GM18861 (cell line): ENCODE results near the gene NPAS2.

ENCODE experiments used
- ATAC-seq: cut with Tn5 transposase; IDR thresholded peaks from one replicate; pipeline ENCODE4 v1.9.1; 2021; ENCODE audit not compliant: unreplicated experiment

The NPAS2 gene

DNA sequence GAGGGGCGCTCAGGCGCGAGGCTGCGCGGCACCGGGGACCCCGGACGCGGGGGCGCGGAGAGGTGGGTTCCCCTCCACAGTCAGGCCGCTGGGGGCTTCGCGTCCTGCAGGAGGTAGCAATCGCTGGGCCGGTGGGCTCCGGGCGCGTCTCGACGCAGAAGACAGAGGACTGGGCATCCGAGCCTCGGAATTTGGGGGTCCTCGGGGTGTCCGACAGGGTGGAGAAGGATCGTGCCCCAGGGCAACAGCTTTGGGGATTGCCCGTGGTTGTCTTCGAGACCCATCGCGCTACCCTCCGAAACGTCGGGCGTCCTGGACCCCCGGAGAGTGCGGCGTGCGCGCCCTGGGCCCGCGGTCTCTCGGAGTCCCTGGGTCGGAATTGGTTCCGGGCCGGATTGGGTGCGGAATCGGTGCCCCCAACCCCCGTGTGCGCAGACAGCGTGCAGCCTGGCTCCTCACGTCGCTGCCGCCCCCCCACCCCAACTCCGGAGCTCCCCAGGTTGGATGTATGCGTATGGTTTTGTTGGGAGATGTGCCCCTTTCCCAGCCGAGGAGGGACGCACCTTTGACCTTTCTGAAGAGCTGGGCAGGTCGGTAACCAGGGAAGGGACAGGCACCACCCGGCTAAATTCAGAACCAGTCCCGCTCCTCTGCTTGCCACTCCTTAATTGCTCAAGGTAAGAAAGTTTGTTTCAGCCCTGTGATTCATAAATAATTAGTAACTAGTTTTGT, 750 bp downstream of the NPAS2 start:
- ATAC-seq: no peak

DNA sequence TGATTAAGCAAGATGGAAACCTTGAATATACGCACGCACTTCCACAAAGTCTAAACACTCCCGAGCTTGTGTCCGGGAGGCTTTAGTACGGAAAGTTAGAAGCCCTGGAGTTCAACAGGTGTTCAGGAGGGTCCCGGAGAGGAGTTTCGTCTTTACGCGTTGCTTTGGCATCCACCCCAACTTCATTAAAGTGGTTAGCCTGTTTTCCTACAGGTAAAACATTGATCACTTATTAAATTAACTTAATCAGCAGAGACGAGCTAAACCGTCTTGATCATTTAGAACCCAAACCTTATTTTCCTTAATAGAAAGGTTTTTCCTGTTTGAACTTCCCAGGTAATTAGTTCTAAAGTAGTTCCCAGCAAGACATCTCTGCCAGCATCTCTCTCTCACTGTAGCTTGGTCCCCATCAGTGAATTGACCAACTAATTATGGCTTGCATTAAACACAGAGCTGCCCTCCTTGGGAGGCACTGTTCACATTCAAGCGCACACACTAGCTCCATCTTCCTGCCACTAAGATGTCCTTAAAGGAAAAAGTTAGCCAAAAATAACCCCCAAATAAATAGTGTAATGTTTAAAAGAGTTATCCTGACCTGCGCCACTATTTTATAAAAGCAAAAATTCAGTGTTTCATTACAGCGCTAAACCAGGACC, 1.4 kb downstream of the NPAS2 start:
- no peak for ATAC-seq

DNA sequence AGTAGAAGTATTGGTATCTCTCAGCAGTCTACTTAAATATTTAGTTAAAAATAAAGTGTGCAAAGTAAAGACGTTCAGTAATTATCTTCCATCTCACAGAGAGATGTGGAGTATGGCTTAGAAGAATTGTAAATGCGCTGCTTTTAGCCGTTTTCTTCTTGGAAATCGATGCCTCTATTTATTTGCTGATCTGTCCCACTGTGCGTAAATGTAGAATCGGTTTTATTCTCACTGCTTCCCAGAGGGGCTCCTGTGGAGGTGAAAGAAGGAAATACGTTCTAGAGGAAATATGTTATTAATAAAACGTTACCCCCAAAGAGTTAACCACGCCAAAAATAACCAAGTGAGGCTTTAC, 1.9 kb downstream of the NPAS2 start:
- ATAC-seq: no peak

GRCh38 chr2:100822587-100823248, 2.8 kb downstream of the NPAS2 start:
- ATAC-seq: no peak

GRCh38 chr2:100823665-100824438, 3.9 kb downstream of the NPAS2 start:
- no peak for ATAC-seq

DNA sequence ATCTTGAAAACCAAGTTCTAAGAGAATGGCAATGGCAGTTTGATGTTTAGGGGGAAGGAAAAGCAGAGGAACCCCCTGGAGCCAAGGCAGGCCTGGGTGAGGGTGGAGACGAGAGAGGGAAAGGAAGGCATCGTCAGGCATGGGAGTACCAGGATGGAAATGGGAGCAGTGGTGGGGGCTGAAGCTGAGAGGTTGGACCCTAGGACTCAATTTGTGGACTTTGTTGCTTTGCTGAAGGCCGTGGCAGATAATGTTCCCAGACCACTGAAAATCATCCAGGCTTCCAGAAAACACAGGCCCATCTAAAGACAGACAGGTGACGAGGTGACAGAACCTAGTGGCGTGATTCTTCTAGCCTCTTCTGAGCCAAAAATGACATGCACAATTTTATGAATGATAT, 4.9 kb downstream of the NPAS2 start:
- no peak for ATAC-seq

- no peak for ATAC-seq
Observed at GRCh38 chr2:100826494-100826893, 6.6 kb downstream of the NPAS2 start.

DNA sequence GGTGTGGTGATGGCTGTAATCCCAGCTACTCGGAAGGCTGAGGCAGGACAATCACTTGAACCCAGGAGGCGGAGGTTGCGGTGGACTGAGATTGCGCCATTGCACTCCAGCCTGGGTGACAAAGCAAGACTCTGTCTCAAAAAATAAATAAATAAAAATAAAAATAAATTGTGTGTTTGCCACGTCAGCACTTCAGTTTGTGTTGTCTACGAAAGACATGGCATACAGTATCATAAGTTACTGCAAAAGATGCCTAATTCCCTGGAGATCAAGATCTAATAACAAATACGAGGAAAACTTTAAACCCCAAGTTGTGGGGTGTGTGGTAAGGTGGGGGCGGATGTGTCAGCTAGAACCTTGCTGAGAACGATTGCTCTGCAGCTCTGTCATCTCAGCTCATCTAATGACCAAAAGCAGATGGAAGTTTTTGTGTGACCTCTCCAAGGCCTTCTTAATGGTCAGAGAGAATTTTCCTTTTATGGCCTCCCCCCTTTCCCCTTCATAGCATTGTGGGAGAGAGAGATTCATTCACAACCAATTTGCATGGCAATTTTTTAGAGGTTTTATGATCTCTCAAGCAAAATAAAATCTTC, 11.3 kb downstream of the NPAS2 start:
- no peak for ATAC-seq

GRCh38 chr2:100831831-100832230, 11.9 kb downstream of the NPAS2 start:
- no peak for ATAC-seq

DNA sequence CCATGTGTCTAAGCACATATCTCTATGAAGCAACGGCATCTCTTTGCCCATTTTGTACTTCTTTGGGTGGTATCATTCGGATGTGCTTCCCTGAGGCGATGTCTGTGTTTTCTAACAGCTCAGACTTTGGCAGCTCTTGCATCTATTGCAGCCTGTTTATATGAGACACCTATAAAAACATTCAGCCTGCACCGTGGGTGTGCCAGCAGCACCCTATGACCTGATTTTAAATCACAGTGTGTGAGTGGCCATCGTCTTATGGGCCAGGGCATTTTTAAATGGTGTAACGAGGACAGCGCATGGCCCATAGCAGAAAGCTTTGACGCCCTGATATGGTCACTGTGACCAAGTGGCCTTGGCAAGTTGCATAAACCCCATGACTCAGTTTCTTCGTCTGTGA, 12.9 kb downstream of the NPAS2 start:
- ATAC-seq: no peak

- ATAC-seq: no peak
Observed at GRCh38 chr2:100833331-100833730, 13.4 kb downstream of the NPAS2 start.

DNA sequence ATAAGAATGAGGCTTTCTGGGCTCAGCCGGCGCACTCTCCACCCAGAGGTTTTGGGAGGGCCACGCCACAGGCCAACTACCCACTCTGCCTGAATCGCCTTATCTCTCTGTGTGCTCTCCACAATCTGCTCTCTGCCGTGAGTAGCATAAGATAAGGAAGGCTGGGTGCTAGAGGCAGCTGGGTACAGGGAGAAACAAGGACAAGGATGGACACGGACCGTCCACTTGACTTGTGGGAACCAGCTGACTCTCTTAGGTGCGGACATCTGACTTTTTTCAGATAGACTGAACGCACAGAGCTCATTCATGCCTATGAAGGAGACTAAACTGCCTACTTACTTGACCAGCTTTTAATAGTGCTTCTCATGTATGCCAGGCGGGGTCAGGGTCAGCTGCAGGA, 14.3 kb downstream of the NPAS2 start:
- no peak for ATAC-seq

DNA sequence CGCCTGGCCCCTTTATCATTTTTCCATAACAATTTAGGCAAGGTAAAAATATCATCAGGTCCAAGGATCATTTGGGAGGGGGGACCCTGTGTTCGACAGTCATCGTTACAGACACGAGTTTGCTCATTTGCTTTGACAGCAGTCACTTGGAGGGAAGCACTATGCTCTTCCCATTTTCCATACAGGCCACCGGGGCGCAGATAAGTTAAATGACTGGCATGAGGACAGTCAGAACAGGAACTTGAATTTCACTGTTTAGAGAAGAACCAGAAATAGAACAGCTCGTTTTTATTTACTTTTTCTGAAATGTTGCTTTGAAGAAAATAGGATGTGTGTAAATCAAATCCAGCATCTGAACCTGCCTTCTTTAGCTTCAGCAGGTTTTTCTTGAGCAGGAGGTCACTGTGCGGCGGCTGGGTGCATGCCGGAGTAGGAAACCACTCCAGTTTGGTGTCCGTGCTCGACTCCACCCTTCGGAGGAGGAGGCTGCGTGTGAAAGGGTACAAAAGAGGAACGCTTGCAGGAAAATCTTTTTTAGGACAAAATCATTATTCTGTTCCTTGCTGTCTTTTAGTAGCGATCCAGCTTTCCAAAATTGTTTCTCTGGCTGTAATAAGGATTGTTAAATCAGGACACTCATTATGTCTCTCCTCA, 15.2 kb downstream of the NPAS2 start:
- ATAC-seq: no peak

DNA sequence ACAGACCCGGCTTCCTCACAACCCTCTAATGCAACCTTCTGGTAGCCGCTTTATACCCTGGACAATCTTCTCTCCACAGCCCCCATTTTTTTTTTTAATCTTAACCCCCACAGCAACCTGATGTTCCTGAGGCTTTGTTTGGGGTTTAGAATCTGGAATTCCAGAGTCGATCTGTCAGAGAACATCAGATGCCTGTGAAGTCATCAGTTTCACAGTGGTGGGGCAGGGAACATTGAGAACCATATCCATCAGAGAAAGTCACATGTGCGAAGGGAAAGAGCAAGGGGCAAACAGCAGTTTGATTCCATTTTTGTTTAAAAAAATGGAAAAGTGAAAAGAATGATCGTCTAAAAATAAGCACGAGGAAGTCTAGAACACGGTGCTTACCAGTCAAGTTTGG, 20.6 kb downstream of the NPAS2 start:
- no peak for ATAC-seq

- ATAC-seq: no peak
Observed at GRCh38 chr2:100842241-100842922, 22.4 kb downstream of the NPAS2 start.

DNA sequence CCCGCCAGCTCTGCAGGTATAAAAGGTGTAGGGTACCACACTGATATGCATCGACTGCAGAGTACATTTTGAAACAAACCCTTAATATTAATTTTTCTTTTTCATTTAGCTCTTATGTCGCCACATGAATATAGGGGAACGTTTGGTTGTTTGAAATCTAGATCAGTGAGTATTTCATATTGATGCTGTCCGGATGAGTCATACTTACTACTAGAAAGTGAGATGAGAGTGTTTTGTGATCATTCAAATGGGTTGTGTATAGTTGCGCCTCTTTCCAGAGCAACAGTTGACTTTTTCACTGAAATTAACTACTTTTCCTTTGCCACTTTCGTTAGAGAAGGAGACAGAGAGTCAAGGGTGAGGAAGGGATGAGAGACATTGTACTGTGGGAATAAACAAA, 24.6 kb downstream of the NPAS2 start:
- ATAC-seq: no peak

GRCh38 chr2:100845141-100845991, 25.4 kb downstream of the NPAS2 start:
- ATAC-seq: no peak

GRCh38 chr2:100846716-100847115, 26.8 kb downstream of the NPAS2 start:
- no peak for ATAC-seq

- ATAC-seq: no peak
Observed at GRCh38 chr2:100852447-100852846, 32.5 kb downstream of the NPAS2 start.
